Esophagus muscularis mucosa (tissue), 4 donors: ENCODE results near the gene FANCC. TPM values are rescaled to one million over a fixed set of nuclear protein-coding genes. Genes with fewer than 3 reads are reported as not detected.
A peak's percentile ranks its signal among the peaks of the same experiment; 100 is the strongest.

ENCODE experiments used
- DNase-seq: peaks from one replicate; pipeline ENCODE4 v3.0.0-alpha.2; 2017; ENCODE audit errors: extremely low spot score
- H3K27ac ChIP-seq, 4 donors: fragments of 200-600 bp; sonication (generic); replicated peaks in 1 of 4; 1 replicate in 3 of 4; 2 replicates in 1 of 4; pipeline ENCODE4 v1.5.1; 2016 to 2019; ENCODE audit warnings: mild to moderate bottlenecking in 1 of 4
- H3K27me3 ChIP-seq, 4 donors: fragments of 200-600 bp; sonication (generic); one replicate each; pipeline versions ENCODE4 v1.5.1 to v1.6.0; 2016 to 2019
- H3K36me3 ChIP-seq, 4 donors: fragments of 200-600 bp; sonication (generic); one replicate each; pipeline ENCODE4 v1.5.1; 2016 to 2019
- H3K4me1 ChIP-seq, 4 donors: fragments of 200-600 bp; sonication (generic); one replicate each; pipeline ENCODE4 v1.5.1; 2016 to 2019
- H3K4me3 ChIP-seq, 4 donors: fragments of 200-600 bp; sonication (generic); 1 replicate in 2 of 4; 2 replicates in 2 of 4; pipeline ENCODE4 v1.5.1; 2016 to 2019; ENCODE audit warnings: mild to moderate bottlenecking in 4 of 4, moderate library complexity in 1 of 4
- H3K9me3 ChIP-seq, 4 donors: fragments of 200-600 bp; sonication (generic); 1 replicate in 3 of 4; 2 replicates in 1 of 4; pipeline ENCODE4 v1.5.1; 2016 to 2019
- EP300 ChIP-seq: sonication (generic); formaldehyde crosslinking; IDR thresholded peaks from one replicate; pipeline ENCODE4 v1.6.1; 2017; ENCODE audit warnings: antibody characterized with exemption
- POLR2A ChIP-seq: fragments of 450-650 bp; IDR thresholded peaks from one replicate; pipeline ENCODE4 v1.6.1; 2017; ENCODE audit warnings: antibody characterized with exemption, moderate library complexity, mild to moderate bottlenecking, low read depth
- POLR2AphosphoS5 ChIP-seq, 2 donors: sonication (generic); formaldehyde crosslinking; IDR thresholded peaks; one replicate each; pipeline ENCODE4 v1.6.1; 2017; ENCODE audit warnings: antibody characterized with exemption in 2 of 2
- WGBS: methylation state at CpG from one replicate; pipeline ENCODE4 v1.1.5; 2018; 5-methylcytosine and 5-hydroxymethylcytosine counted together
- intact Hi-C: fragments of 100-400 bp; cut with DNase I; formaldehyde crosslinking; loops from one replicate; pipeline ENCODE4 v1.15.1; 2023
- total RNA-seq, 4 donors: library from RNA; depleted of rRNA; stranded (reverse); fragments of >200 nt; gene quantifications; one replicate each; pipeline versions ENCODE4 v1.1.0 to v1.2.1, GENCODE V29; 2016
- TF ChIP-seq, protein P1 (sequence below), 3 experiments: fragments of 200-600 bp in 2 of 3; fragments of 450-650 bp in 1 of 3; sonication (generic) in 2 of 3; IDR thresholded peaks; one replicate each; pipeline ENCODE4 v1.5.1; 2017 to 2019; ENCODE audit warnings: antibody characterized with exemption in 3 of 3, mild to moderate bottlenecking in 2 of 3, moderate library complexity in 1 of 3

The FANCC gene
- total RNA-seq, 4 donors from 2014 or later: 5.3 to 9.5 (median 6.8) TPM

DNA sequence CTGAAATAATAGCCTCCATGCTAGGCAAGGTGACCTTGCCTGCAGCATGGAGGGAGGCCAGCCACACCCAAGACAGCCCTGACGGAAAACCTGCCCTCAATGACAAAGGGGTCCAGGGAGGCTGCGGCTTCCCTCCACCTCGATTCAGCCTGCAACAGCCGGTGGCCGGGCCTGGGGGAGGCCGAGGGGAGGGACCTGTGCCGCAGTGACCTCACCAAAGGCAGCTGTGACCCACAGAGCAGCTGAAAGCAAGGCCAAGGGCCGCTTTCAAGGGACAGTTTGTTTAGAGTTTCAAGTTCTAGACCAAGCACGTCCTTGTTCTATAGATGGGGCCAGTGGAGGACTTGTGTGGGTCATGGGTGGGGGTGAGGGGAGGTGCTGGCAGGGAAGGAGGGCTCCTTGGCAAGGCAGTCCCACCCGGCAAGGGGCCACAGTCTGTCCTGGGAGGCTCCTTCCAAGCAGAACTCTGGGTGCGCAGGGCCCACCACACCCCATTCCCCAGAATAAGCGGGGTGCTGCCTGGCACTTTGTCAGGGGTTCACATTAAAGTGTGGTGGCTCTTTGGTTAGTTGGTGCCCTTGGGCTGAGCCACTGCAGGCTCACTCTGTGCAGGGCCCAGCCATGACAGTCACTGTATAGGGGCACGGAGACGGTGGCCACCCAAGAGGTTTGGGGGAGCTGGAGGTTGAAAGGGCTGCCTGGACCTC, 226.5 kb downstream of the FANCC start:
- no peak overlapping the region for H3K4me3 ChIP-seq
- H3K36me3 ChIP-seq: peaks cover under 1 to 49% (median 18%) of the 10 kb centered on the region in 4 donors
- intact Hi-C loops: no loop called here
- H3K27ac ChIP-seq: peak overlapping the region; percentile 86 to 95 (median 86)
- no peaks in the 10 kb centered on the region for H3K9me3 ChIP-seq
- TF ChIP-seq POLR2A: no peak
- TF ChIP-seq, protein P1, sequence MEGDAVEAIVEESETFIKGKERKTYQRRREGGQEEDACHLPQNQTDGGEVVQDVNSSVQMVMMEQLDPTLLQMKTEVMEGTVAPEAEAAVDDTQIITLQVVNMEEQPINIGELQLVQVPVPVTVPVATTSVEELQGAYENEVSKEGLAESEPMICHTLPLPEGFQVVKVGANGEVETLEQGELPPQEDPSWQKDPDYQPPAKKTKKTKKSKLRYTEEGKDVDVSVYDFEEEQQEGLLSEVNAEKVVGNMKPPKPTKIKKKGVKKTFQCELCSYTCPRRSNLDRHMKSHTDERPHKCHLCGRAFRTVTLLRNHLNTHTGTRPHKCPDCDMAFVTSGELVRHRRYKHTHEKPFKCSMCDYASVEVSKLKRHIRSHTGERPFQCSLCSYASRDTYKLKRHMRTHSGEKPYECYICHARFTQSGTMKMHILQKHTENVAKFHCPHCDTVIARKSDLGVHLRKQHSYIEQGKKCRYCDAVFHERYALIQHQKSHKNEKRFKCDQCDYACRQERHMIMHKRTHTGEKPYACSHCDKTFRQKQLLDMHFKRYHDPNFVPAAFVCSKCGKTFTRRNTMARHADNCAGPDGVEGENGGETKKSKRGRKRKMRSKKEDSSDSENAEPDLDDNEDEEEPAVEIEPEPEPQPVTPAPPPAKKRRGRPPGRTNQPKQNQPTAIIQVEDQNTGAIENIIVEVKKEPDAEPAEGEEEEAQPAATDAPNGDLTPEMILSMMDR (IDR thresholded peaks at IDR 0.05): no peak
- no peak for TF ChIP-seq EP300
- 80% methylated on average over 6 of the region's 14 CpGs for WGBS
- no peaks in the 10 kb centered on the region for H3K27me3 ChIP-seq
- peaks cover 98 to 100% (median 99%) of the 10 kb centered on the region in 4 donors for H3K4me1 ChIP-seq
- DNase-seq: no peak

DNA sequence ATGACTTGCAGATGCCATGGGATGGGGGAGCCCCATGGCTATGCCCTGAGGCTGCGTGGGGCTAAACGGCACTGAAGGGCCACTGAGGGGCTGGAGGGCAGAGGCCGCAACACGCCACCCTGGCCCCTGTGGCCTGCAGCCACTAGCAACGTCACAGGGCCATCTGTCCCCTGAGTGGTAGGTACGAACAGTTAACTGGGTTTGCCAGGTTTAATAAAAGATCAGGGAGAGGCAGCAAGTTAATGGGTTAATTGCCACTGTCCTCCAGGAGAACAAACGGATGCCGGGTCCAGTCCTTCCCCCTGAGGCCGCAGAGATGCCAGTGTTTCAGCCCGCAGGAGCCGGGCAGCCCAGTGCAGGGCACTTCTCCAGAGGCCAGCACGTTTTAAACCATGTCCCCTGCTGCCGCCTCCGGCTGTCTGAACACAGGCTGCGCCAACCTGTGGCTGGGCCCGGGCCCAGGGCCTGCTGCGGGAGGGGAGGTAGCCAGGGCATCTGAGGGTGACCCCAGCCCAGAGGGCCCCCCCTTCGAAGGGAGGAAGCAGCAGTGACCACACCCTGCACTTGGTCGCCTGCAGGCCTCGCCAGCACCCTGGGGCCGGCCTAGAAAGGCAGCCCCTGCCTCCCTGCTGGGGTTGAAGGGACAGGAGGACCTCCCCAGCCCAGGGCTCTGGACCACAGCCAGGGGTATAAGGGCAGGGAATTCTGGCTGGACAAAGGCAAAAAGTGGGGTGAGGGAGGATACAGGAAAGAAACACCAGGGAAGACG, 227.3 kb downstream of the FANCC start:
- Histone ChIP-seq H3K4me1 (peaks cover 98 to 100% (median 100%) of the 10 kb centered on the region in 4 donors), H3K9me3 (no peaks in the 10 kb centered on the region), H3K36me3 (peaks cover 7 to 52% (median 23%) of the 10 kb centered on the region in 4 donors), H3K27ac (peak overlapping the region; percentile 86 to 95 (median 86)), H3K4me3 (no peak overlapping the region), H3K27me3 (no peaks in the 10 kb centered on the region)
- DNase-seq: no peak
- WGBS: 62% methylated on average over 7 of the region's 22 CpGs
- intact Hi-C loops: no loop called here
- TF ChIP-seq POLR2A (no peak), POLR2AphosphoS5 (IDR thresholded peaks at IDR 0.05) (peak; percentile 43 to 52), EP300 (no peak)
- TF ChIP-seq, protein P1 (IDR thresholded peaks at IDR 0.05): no peak

DNA sequence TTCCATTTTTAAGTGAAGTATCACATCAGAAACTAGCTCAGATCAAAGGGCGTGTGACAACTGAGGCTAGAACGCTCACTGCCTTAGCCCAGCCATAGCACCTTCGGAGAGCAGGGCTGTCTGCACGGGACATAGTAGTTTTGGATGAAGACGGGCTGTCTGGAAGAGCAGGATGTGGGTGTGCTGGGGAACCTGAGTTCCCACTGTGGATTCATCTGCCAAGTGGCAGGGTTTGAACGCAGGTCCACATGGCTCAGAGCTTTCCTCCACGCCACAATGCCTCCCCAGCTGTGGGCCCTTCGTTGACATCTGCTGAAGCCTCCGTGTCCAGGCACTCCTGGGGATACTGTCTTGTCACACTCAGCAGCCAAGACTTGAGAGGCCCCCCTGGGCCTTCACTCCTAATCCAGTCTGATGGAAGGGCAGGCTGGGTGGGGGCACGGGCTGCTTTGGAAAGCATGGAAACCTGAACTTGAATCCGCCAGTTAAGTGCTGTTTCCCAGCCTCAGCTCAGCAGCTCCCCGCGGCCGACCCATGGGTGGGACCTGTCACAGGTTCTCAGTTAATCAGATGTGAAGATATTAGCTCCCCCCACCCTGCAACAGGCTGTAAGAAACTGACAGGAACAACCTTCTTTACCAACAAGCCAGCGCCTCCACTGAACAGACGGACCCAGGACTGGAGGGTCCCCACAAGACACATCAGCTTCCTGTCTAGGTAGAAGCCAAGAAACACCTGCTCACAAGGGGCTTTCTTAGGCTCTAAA, 228.1 kb downstream of the FANCC start:
- Histone ChIP-seq H3K4me3 (no peak overlapping the region), H3K27ac (peak overlapping the region; percentile 86 to 95 (median 86)), H3K27me3 (no peaks in the 10 kb centered on the region), H3K4me1 (peaks cover 98 to 100% (median 100%) of the 10 kb centered on the region in 4 donors), H3K9me3 (no peaks in the 10 kb centered on the region), H3K36me3 (peaks cover 15 to 59% (median 29%) of the 10 kb centered on the region in 4 donors)
- intact Hi-C loops: loop anchor here (10.0 kb wide), 1 partner anchor 305 kb away; no protein-coding TSS in a partner anchor
- TF ChIP-seq, protein P1 (IDR thresholded peaks at IDR 0.05): no peak
- no peak for TF ChIP-seq POLR2A
- no peak for TF ChIP-seq POLR2AphosphoS5 (IDR thresholded peaks at IDR 0.05)
- TF ChIP-seq EP300: no peak
- WGBS: 77% methylated on average over 10 of the region's 16 CpGs
- no peak for DNase-seq

DNA sequence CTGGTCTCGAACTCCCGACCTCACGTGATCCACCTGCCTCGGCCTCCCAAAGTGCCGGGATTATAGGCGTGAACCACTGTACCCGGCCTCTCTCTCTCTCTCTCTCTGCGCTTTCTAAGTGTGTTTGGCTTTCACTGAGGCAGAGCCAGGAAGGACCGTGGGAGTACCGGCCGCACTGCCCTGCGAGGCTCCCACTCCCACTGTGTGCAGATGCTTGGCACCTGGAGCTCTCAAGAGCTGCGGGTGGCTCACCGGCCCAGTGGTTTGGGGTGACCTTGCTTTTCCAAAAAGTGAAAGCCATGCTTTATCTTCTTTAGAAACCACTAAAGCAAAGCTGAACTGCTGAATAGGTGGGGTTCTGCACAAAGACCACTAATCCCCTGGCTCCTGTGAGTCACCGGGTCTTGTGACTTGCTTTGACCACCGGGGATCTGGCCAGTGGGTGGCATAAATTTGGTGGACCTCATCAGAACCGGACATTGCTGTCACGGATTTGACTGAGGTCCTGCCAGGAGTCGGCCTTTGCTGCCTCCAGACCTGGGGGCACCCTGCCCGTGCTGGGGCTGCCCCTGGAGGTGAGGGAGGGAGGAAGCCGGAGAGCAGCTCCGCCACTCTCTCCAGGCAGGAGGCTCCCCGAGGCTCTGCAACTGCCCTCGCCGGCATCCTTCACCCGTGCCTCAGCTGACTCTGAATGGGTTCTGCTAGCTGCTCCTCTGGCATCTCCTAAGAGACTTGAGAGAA, 228.9 kb downstream of the FANCC start:
- Histone ChIP-seq H3K36me3 (peaks cover 17 to 61% (median 34%) of the 10 kb centered on the region in 4 donors), H3K4me3 (no peak overlapping the region), H3K9me3 (no peaks in the 10 kb centered on the region), H3K4me1 (peaks cover 92 to 100% (median 99%) of the 10 kb centered on the region in 4 donors), H3K27ac (peak overlapping the region; percentile 86 to 95 (median 86)), H3K27me3 (no peaks in the 10 kb centered on the region)
- intact Hi-C loops: loop anchor here (10.0 kb wide), 1 partner anchor 304 kb away; no protein-coding TSS in a partner anchor
- 77% methylated on average over 19 of the region's 26 CpGs for WGBS
- no peak for DNase-seq
- no peak for TF ChIP-seq POLR2A
